Right cardiac atrium (tissue), 5 donors: Measurements from ENCODE around the gene KANSL2. TPM values are rescaled to one million over a fixed set of nuclear protein-coding genes. Genes with fewer than 3 reads are reported as not detected.
"Not testable (repeated sequence)": the region's sequence is repeated elsewhere in the genome, so short reads cannot be mapped to it uniquely, and the experiment has no call there.

Source experiments
- ATAC-seq, 2 donors: fragments of 200-7000 bp; cut with Tn5 transposase; one replicate each; pipeline versions ENCODE4 v1.8.0 to v1.9.1; 2020; ENCODE audit warnings: moderate library complexity in 2 of 2, mild to moderate bottlenecking in 1 of 2
- DNase-seq, 3 donors: peaks; one replicate each; pipeline ENCODE4 v3.0.0-alpha.2; 2020
- H3K27ac ChIP-seq: one replicate; pipeline ENCODE4 v1.5.1; 2013; ENCODE audit warnings: mild to moderate bottlenecking, low read length, control low read depth, moderate library complexity
- H3K27me3 ChIP-seq: one replicate; pipeline ENCODE4 v1.6.1; 2013; ENCODE audit not compliant: control insufficient read depth, insufficient read depth
- H3K4me1 ChIP-seq: one replicate; pipeline ENCODE4 v1.6.1; 2013; ENCODE audit warnings: low read length; ENCODE audit not compliant: control insufficient read depth, insufficient read depth
- H3K4me3 ChIP-seq: one replicate; pipeline ENCODE4 v1.5.1; 2013; ENCODE audit warnings: low read length, control low read depth
- H3K9me3 ChIP-seq: one replicate; pipeline ENCODE4 v1.6.1; 2013; ENCODE audit warnings: low read length; ENCODE audit not compliant: control insufficient read depth
- WGBS: extraction: QIAGEN DNeasy Blood & Tissue Kit; methylation state at CpG from one replicate; pipeline ENCODE4 v1.1.7; 2013; 5-methylcytosine and 5-hydroxymethylcytosine counted together
- intact Hi-C, 4 donors: fragments of 100-400 bp; cut with DNase I; formaldehyde crosslinking; loops; one replicate each; pipeline versions ENCODE4 v1.11.0 to v1.14.0; 2022 to 2023
- polyA plus RNA-seq: library from polyadenylated mRNA; stranded (reverse); fragments of 200-250 nt; gene quantifications from one replicate; pipeline ENCODE4 v1.2.3, GENCODE V29; 2013
- total RNA-seq, 4 donors: library from RNA; stranded (reverse); fragmentation: NEBNext Ultra II Directional; extraction: Animal tissue kit (Norgen Biotek cat#: 25700); gene quantifications; one replicate each; pipeline ENCODE4 v1.2.1, GENCODE V29; 2021
- donor health status: healthy with polysubstance abuse.
- donor health status: DM: no; HTN: yes; CAD: no.
- donor health status: DM: no; HTN: no; CAD: no.
- donor health status: DM: no; HTN: yes; CAD: no; lungs with severe emphysema.
- donor health status: DM: yes; HTN: yes; CAD: no.

Gene KANSL2
- total and polyA plus RNA-seq, 5 donors, result 21.4 to 25.4 (median 23.0) TPM

DNA sequence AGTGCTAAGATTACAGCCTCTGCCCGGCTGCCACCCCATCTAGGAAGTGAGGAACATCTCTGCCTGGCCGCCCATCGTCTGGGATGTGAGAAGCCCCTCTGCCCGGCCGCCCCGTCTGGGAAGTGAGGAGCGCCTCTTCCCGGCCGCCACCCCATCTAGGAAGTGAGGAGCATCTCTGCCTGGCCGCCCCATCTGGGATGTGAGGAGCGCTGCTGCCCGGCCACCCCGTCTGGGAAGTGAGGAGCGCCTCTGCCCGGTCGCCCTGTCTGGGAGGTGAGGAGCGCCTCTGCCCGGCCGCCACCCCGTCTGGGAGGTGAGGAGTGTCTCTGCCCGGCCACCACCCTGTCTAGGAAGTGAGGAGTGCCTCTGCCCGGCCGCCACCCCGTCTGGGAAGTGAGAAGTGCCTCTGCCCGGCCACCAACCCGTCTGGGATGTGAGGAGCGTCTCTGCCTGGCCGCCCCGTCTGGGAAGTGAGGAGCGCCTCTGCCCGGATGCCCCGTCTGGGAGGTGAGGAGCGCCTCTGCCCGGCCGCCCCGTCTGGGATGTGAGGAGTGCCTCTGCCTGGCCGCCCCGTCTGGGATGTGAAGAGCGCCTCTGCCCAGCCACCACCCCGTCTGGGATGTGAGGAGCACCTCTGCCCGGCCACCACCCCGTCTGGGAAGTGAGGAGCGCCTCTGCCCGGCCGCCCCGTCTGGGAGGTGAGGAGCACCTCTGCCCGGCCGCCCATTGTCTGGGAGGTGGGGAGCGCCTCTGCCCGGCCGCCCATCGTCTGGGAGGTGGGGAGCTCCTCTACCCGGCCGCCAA lies 40.1 kb downstream of the KANSL2 start:
- H3K27ac ChIP-seq, H3K9me3 ChIP-seq, H3K27me3 ChIP-seq, ATAC-seq, intact Hi-C loops, H3K4me1 ChIP-seq, H3K4me3 ChIP-seq: not testable (repeated sequence)
- peak in 1 of 3 donors; percentile 56 for DNase-seq
- whole genome bisulfite sequencing, result 95% methylated on average over 54 of the region's 54 CpGs

DNA sequence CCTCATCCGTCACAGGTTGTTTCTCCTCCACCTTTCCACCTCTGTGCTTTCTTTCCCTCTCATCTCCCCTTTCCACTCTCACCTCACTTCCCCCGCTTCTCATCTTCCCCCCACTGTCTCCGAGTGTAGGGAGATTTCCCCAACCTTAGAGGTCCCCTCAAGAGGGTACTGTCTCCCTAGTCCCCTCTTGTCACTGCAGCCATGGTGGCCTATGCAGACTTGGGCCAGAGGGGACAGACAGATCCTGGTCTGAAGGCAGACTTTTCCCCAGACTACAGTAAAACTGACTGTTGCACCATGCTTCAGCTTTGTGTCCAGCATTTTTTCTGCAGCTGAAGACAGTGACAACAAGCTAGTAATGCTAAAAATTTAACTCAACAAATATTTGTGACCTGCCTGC lies 41.2 kb downstream of the KANSL2 start:
- WGBS, result 89% methylated on average over 3 of the region's 3 CpGs
- intact Hi-C loops, result no loop called here
- Histone ChIP-seq H3K4me1 (no peaks in the 10 kb centered on the region), H3K4me3 (no peak overlapping the region), H3K27me3 (no peaks in the 10 kb centered on the region), H3K9me3 (no peaks in the 10 kb centered on the region), H3K27ac (no peak overlapping the region)
- ATAC-seq, result no peak
- no peak for DNase-seq

DNA sequence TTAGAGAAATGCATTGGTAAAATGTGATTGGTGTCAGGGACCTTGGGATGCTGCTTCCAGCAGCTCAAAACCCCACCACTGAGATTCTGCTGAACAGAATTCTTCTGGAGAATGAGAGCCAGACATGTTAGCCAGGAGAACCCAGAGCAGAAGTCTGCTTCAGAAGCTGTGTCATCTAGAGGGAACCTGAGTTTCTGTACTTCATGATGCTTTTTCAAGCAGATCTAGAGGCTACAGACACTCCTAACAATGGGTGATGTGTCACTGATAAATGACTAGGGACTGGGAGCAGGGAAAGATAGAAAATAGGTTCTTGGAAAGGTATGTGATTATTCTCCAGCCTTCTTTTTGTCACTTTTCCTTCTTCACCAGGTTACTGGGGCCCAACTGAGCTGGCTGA lies 41.6 kb downstream of the KANSL2 start:
- ATAC-seq (no peak), DNase-seq (no peak)
- Histone ChIP-seq H3K4me3 (no peak overlapping the region), H3K4me1 (no peaks in the 10 kb centered on the region), H3K27ac (no peak overlapping the region), H3K27me3 (no peaks in the 10 kb centered on the region), H3K9me3 (no peaks in the 10 kb centered on the region)
- intact Hi-C loops, result no loop called here

DNA sequence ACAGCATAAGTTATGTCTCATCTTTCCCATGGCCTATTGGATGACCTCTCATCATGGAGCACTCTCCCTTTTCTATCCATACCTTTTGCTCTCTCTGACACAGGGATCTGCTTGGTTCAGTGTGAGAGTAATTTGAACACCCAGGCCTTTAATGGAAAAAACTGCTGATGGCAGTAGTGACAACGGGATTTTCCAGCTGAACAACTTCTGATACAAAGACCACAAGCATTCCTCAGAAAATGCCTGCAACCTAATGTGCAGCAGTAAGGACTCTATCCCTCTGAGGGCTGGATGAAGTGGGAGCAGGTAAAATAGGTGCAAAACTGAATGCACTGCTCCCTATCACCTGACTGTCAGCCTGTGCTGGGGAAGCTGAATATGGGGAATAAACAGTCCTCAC lies 51.0 kb downstream of the KANSL2 start:
- H3K4me3 ChIP-seq, result no peak overlapping the region
- no peak overlapping the region for H3K27ac ChIP-seq
- no peaks in the 10 kb centered on the region for H3K9me3 ChIP-seq
- no peak for DNase-seq
- no peak for ATAC-seq
- H3K27me3 ChIP-seq, result no peaks in the 10 kb centered on the region
- 50% methylated on average over 1 of the region's 1 CpG for WGBS
- intact Hi-C loops, result no loop called here
- H3K4me1 ChIP-seq, result no peaks in the 10 kb centered on the region

DNA sequence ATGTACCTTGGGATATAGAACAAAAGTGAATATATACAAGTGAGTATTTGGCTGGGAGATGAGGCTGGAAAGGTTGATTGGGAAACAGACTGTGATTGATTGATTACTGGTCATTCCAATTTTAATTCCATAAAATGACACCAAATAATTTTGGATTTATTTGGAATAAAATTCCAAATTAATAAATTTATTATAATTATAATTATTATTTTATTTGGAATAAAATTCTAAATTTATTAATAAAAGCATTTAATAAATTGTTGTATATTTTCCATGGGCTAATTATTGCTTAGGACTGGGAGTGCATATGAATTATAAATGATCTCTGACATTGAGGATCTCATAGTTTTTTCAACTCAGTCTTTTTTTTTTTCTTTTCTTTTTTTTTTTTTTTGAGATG lies 51.7 kb downstream of the KANSL2 start:
- Histone ChIP-seq H3K4me3 (no peak overlapping the region), H3K9me3 (no peaks in the 10 kb centered on the region), H3K4me1 (no peaks in the 10 kb centered on the region), H3K27me3 (no peaks in the 10 kb centered on the region), H3K27ac (no peak overlapping the region)
- ATAC-seq (no peak), DNase-seq (no peak)
- intact Hi-C loops, result no loop called here

DNA sequence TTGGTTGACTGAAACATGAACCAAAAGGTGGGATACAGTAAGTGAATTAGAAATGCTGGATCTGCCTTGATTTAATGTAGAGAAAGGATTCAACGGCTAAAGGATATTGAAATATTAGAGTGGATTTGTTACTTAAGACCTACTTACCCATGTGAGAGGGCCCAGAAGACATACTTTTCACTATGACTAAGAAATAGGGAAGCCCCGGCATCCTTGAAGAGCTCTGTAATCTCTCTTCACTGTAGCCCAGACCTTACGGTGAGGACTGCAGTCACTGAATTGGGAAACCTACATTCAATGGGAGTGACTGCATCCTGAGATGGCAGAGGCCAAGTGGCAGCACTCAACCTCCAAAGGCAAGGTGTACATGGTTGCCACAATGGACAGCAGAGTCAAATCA lies 52.5 kb downstream of the KANSL2 start:
- intact Hi-C loops, result no loop called here
- 91% methylated on average over 3 of the region's 3 CpGs for WGBS

DNA sequence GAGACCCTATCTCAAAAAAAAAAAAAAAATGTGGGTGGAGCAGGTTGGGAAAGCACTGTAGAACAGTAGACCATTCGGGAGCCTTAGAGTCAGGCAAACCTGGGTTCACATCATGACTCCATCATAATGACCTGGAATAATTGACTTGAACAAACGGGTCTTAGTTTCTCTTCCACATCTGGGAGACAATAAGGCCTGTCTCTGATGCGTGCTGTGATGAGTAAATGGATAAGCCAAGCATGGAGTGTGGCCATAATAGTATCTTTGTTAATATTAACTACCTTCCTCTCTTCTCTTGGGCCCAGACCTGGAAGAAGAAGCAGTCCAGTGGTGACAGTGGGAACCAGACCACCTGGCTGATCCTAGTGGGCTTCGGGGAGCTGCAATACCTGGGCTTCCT lies 54.5 kb downstream of the KANSL2 start:
- Histone ChIP-seq H3K27ac (no peak overlapping the region), H3K4me1 (no peaks in the 10 kb centered on the region), H3K4me3 (no peak overlapping the region), H3K27me3 (no peaks in the 10 kb centered on the region), H3K9me3 (no peaks in the 10 kb centered on the region)
- WGBS, result 77% methylated on average over 4 of the region's 4 CpGs
- intact Hi-C loops, result no loop called here
- ATAC-seq, result no peak
- DNase-seq, result no peak

More for the DNA sequence above, 52.5 kb downstream of the KANSL2 start:
- no peak overlapping the region for H3K4me3 ChIP-seq
- H3K27me3 ChIP-seq, result no peaks in the 10 kb centered on the region
- no peaks in the 10 kb centered on the region for H3K9me3 ChIP-seq
- no peak for ATAC-seq
- H3K4me1 ChIP-seq, result no peaks in the 10 kb centered on the region
- no peak for DNase-seq
- no peak overlapping the region for H3K27ac ChIP-seq

DNA sequence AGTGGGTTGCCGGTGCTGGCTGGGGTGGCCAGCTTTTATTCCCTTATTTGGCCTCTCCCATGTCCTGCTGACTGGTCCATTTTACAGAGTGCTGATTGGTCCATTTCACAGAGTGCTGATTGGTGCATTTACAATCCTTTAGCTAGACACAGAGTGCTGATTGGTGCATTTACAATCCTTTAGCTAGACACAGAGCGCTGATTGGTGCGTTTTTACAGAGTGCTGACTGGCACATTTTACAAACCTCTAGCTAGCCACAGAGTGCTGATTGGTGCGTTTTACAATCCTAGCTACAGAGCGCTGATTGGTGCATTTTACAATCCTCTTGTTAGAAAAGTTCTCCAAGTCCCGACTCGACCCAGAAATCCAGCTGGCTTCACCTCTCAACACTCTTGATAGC lies 59.0 kb downstream of the KANSL2 start:
- H3K9me3 ChIP-seq, H3K4me1 ChIP-seq, H3K27me3 ChIP-seq, H3K27ac ChIP-seq, ATAC-seq, intact Hi-C loops, DNase-seq, H3K4me3 ChIP-seq: not testable (repeated sequence)
- WGBS, result 93% methylated on average over 7 of the region's 7 CpGs

DNA sequence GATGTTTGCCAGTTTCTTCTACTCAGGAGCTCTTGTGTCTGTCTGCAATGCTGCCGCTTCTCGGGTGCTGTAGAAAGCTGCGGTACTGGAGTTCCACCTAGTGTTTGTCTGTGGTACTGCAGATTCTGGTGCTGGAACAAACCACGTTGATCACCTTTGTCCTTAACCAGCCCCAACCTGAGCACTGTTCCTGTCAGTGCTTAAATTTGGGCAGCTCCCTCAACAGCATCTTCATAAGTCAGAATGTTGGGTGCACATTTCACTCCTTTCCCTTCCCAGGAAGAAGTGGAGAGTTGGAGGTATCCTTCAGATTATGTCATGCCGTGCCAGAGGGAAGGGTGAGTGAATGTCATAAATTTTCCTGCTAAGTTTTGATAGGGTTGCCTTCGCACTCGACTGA lies 63.5 kb downstream of the KANSL2 start:
- Histone ChIP-seq H3K27me3 (no peaks in the 10 kb centered on the region), H3K4me1 (no peaks in the 10 kb centered on the region), H3K9me3 (peaks cover 2% of the 10 kb centered on the region), H3K4me3 (no peak overlapping the region), H3K27ac (no peak overlapping the region)
- ATAC-seq (peak; percentile 64 to 77), DNase-seq (peak; percentile 42 to 79 (median 57))
- intact Hi-C loops, result no loop called here
- 26% methylated on average over 7 of the region's 7 CpGs for WGBS

DNA sequence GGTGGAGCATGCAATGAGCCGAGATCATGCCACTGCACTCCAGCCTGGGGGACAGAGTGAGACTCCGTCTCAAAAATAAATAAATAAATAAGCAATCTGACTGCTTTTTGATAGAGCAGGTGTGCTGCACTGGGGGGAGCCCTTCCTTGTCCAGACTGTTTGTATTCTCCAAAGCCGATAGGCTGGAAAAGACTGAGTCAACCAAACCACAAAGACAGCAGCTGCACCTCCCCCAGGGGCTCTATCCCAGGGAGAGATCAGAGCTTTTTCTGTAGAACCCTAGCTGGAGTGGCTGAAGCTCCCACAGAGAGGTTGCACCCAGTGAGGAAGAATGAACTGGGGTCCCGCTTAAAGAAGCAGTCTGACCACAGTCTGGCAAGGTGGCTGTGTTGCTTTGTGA lies 66.4 kb downstream of the KANSL2 start:
- Histone ChIP-seq H3K9me3 (peaks cover 2% of the 10 kb centered on the region), H3K27ac (no peak overlapping the region), H3K27me3 (no peaks in the 10 kb centered on the region), H3K4me1 (no peaks in the 10 kb centered on the region), H3K4me3 (no peak overlapping the region)
- intact Hi-C loops, result no loop called here
- no peak for DNase-seq
- ATAC-seq, result no peak
- 83% methylated on average over 4 of the region's 4 CpGs for WGBS

DNA sequence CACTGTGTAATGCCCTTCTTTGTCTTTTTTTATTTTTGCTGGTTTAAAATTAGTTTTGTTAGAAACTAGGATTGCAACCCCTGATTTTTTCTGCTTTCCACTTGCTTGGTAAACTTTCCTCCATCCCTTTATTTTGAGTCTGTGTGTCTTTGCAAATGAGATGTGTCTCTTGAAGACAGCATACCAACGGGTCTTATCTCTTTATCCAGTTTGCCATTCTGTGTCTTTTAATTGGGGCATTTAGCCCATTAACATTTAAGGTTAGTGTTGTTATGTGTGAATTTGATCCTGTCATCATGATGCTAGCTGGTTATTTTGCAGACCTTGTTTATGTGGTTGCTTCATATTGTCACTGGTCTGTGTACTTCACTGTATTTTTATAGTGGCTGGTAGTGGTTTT lies 68.7 kb downstream of the KANSL2 start:
- Histone ChIP-seq H3K27me3 (no peaks in the 10 kb centered on the region), H3K27ac (no peak overlapping the region), H3K4me3 (no peak overlapping the region), H3K9me3 (peaks cover 2% of the 10 kb centered on the region), H3K4me1 (no peaks in the 10 kb centered on the region)
- DNase-seq, result no peak
- no peak for ATAC-seq
- intact Hi-C loops, result no loop called here
- 69% methylated on average over 1 of the region's 1 CpG for WGBS
